Nephron progenitor cell (in vitro differentiated cells): Measurements from ENCODE around the gene CARS1.
A peak's percentile ranks its signal among the peaks of the same experiment; 100 is the strongest.

Experiments
- DNase-seq: peaks from one replicate; pipeline ENCODE4 v3.0.0; 2021
- H3K27ac Mint-ChIP-seq: 2 replicates; pipeline ENCODE4 v1.8.0; 2021; ENCODE audit warnings: mild to moderate bottlenecking, moderate library complexity, mixed read lengths
- H3K27me3 Mint-ChIP-seq: 2 replicates; pipeline ENCODE4 v1.8.0; 2021; ENCODE audit warnings: mild to moderate bottlenecking, low read depth, mixed read lengths; ENCODE audit not compliant: poor library complexity
- H3K36me3 Mint-ChIP-seq: 2 replicates; pipeline ENCODE4 v1.8.0; 2021; ENCODE audit warnings: low read depth, mixed read lengths
- H3K4me1 Mint-ChIP-seq: 2 replicates; pipeline ENCODE4 v1.8.0; 2021; ENCODE audit warnings: mixed read lengths
- H3K4me3 Mint-ChIP-seq: 2 replicates; pipeline ENCODE4 v1.8.0; 2021; ENCODE audit warnings: mild to moderate bottlenecking, moderate library complexity, mixed read lengths
- H3K9me3 Mint-ChIP-seq: 2 replicates; pipeline ENCODE4 v1.8.0; 2021; ENCODE audit warnings: mild to moderate bottlenecking, moderate library complexity, mixed read lengths
- CTCF ChIP-seq: fragments of 200-600 bp; sonication (generic); IDR thresholded peaks from 2 replicates; pipeline ENCODE4 v1.5.0; 2021; ENCODE audit warnings: antibody characterized with exemption

CARS1 gene

GRCh38 chr11:2994336-2994730 is 62.9 kb downstream of the CARS1 start:
- no peak for TF ChIP-seq CTCF
- peaks cover 6% of the 10 kb centered on the region for H3K27me3 Mint-ChIP-seq
- H3K4me3 Mint-ChIP-seq: peak overlapping the region; percentile 50
- no peak overlapping the region for H3K27ac Mint-ChIP-seq
- peaks cover 42% of the 10 kb centered on the region for H3K4me1 Mint-ChIP-seq
- no peaks in the 10 kb centered on the region for H3K9me3 Mint-ChIP-seq
- H3K36me3 Mint-ChIP-seq: no peaks in the 10 kb centered on the region
- DNase-seq: no peak

GRCh38 chr11:2992997-2993325 is 64.3 kb downstream of the CARS1 start:
- no peak for DNase-seq
- no peak for TF ChIP-seq CTCF
- H3K4me1 Mint-ChIP-seq: peaks cover 56% of the 10 kb centered on the region

GRCh38 chr11:2992234-2992996 is 64.8 kb downstream of the CARS1 start, which contains the start of gene NAP1L4:
Gene NAP1L4 (minus strand): TSS chr11:2992329. CDS start chr11:2979220, 13,109 bp downstream.
- peak; percentile 98 for DNase-seq
- H3K9me3 Mint-ChIP-seq: no peaks in the 10 kb centered on the region
- peak within 1 kb of the TSS; percentile 99 for H3K27ac Mint-ChIP-seq
- H3K4me1 Mint-ChIP-seq: peaks cover 56% of the 10 kb centered on the region
- H3K4me3 Mint-ChIP-seq: peak within 1 kb of the TSS; percentile 98
- peaks cover 9% of the 10 kb centered on the region for H3K36me3 Mint-ChIP-seq
- H3K27me3 Mint-ChIP-seq: peaks cover 6% of the 10 kb centered on the region
- TF ChIP-seq CTCF: no peak

More at GRCh38 chr11:2992997-2993325, 64.3 kb downstream of the CARS1 start:
- H3K9me3 Mint-ChIP-seq: no peaks in the 10 kb centered on the region
- H3K27ac Mint-ChIP-seq: peak overlapping the region; percentile 98
- H3K4me3 Mint-ChIP-seq: peak overlapping the region; percentile 94
- H3K27me3 Mint-ChIP-seq: peaks cover 6% of the 10 kb centered on the region
- peaks cover 5% of the 10 kb centered on the region for H3K36me3 Mint-ChIP-seq

- H3K9me3 Mint-ChIP-seq: no peaks in the 10 kb centered on the region
- H3K27ac Mint-ChIP-seq: peak overlapping the region; percentile 99
- peaks cover 49% of the 10 kb centered on the region for H3K4me1 Mint-ChIP-seq
- peak overlapping the region; percentile 98 for H3K4me3 Mint-ChIP-seq
- TF ChIP-seq CTCF: no peak
- no peak for DNase-seq
- H3K27me3 Mint-ChIP-seq: peaks cover 3% of the 10 kb centered on the region
- H3K36me3 Mint-ChIP-seq: peaks cover 16% of the 10 kb centered on the region
Observed at GRCh38 chr11:2991452-2992233, 65.6 kb downstream of the CARS1 start.

- DNase-seq: no peak
- Mint-ChIP-seq H3K27ac (peak overlapping the region; percentile 99), H3K27me3 (peaks cover 3% of the 10 kb centered on the region), H3K4me1 (peaks cover 46% of the 10 kb centered on the region), H3K36me3 (peaks cover 16% of the 10 kb centered on the region), H3K4me3 (peak overlapping the region; percentile 98), H3K9me3 (no peaks in the 10 kb centered on the region)
- TF ChIP-seq CTCF: no peak
Observed at GRCh38 chr11:2990617-2991451, 66.4 kb downstream of the CARS1 start.
